Mesothelial cell of epicardium (in vitro differentiated cells): Measurements from ENCODE around the gene HIGD1B. TPM values are rescaled to one million over a fixed set of nuclear protein-coding genes. Genes with fewer than 3 reads are reported as not detected.
A peak's percentile ranks its signal among the peaks of the same experiment; 100 is the strongest.

Experiments used
- DNase-seq, 2 experiments: peaks; one replicate each; pipeline ENCODE4 v3.0.0; 2021; ENCODE audit warnings: low spot score in 2 of 2; ENCODE audit not compliant: unreplicated experiment in 2 of 2
- H3K27ac Mint-ChIP-seq: 2 replicates; pipeline ENCODE4 v1.8.0; 2021; ENCODE audit warnings: mixed read lengths
- H3K27me3 Mint-ChIP-seq: 2 replicates; pipeline ENCODE4 v1.8.0; 2021; ENCODE audit warnings: low read depth, mixed read lengths
- H3K36me3 Mint-ChIP-seq: 2 replicates; pipeline ENCODE4 v1.8.0; 2021; ENCODE audit warnings: mixed read lengths
- H3K4me1 Mint-ChIP-seq: 2 replicates; pipeline ENCODE4 v1.8.0; 2021; ENCODE audit warnings: mixed read lengths
- H3K4me3 Mint-ChIP-seq: 2 replicates; pipeline ENCODE4 v1.8.0; 2021; ENCODE audit warnings: mild to moderate bottlenecking, moderate library complexity, mixed read lengths
- H3K9me3 Mint-ChIP-seq: 2 replicates; pipeline ENCODE4 v1.8.0; 2021; ENCODE audit warnings: mixed read lengths
- CTCF ChIP-seq: fragments of 200-600 bp; sonication (generic); IDR thresholded peaks from one replicate; pipeline ENCODE4 v1.5.0; 2021; ENCODE audit warnings: antibody characterized with exemption; ENCODE audit not compliant: unreplicated experiment
- total RNA-seq: library from RNA; stranded (reverse); gene quantifications from 3 replicates; pipeline ENCODE4 v1.2.1, GENCODE V29; 2021

The HIGD1B gene
- total RNA-seq, 1 donor from 2014 or later: not detected

- Mint-ChIP-seq H3K9me3 (no peaks in the 10 kb centered on the region), H3K4me1 (no peaks in the 10 kb centered on the region), H3K27me3 (no peaks in the 10 kb centered on the region), H3K4me3 (no peak overlapping the region), H3K27ac (no peak overlapping the region), H3K36me3 (peaks cover 35% of the 10 kb centered on the region)
- no peak for DNase-seq
- no peak for TF ChIP-seq CTCF
Observed at GRCh38 chr17:44863061-44863918, 15.6 kb downstream of the HIGD1B start.

- H3K27ac Mint-ChIP-seq: no peak overlapping the region
- DNase-seq: no peak
- no peaks in the 10 kb centered on the region for H3K27me3 Mint-ChIP-seq
- no peaks in the 10 kb centered on the region for H3K9me3 Mint-ChIP-seq
- no peak for TF ChIP-seq CTCF
- no peak overlapping the region for H3K4me3 Mint-ChIP-seq
- H3K36me3 Mint-ChIP-seq: peaks cover 29% of the 10 kb centered on the region
- no peaks in the 10 kb centered on the region for H3K4me1 Mint-ChIP-seq
Observed at GRCh38 chr17:44864831-44865230, 17.1 kb downstream of the HIGD1B start.

GRCh38 chr17:44865231-44865660 is 17.6 kb downstream of the HIGD1B start:
- H3K4me1 Mint-ChIP-seq: no peaks in the 10 kb centered on the region
- H3K36me3 Mint-ChIP-seq: peaks cover 30% of the 10 kb centered on the region
- DNase-seq: peak; percentile 53 to 78
- no peak overlapping the region for H3K4me3 Mint-ChIP-seq
- TF ChIP-seq CTCF: peak; percentile 95
- no peak overlapping the region for H3K27ac Mint-ChIP-seq
- H3K27me3 Mint-ChIP-seq: no peaks in the 10 kb centered on the region
- H3K9me3 Mint-ChIP-seq: no peaks in the 10 kb centered on the region

GRCh38 chr17:44865931-44866330 is 18.2 kb downstream of the HIGD1B start:
- no peak overlapping the region for H3K4me3 Mint-ChIP-seq
- no peaks in the 10 kb centered on the region for H3K9me3 Mint-ChIP-seq
- no peak overlapping the region for H3K27ac Mint-ChIP-seq
- no peak for TF ChIP-seq CTCF
- no peaks in the 10 kb centered on the region for H3K4me1 Mint-ChIP-seq
- H3K36me3 Mint-ChIP-seq: peaks cover 33% of the 10 kb centered on the region
- DNase-seq: no peak
- no peaks in the 10 kb centered on the region for H3K27me3 Mint-ChIP-seq

- no peaks in the 10 kb centered on the region for H3K9me3 Mint-ChIP-seq
- H3K4me1 Mint-ChIP-seq: no peaks in the 10 kb centered on the region
- H3K27ac Mint-ChIP-seq: no peak overlapping the region
- H3K27me3 Mint-ChIP-seq: no peaks in the 10 kb centered on the region
- no peak for TF ChIP-seq CTCF
- H3K36me3 Mint-ChIP-seq: peaks cover 36% of the 10 kb centered on the region
- no peak for DNase-seq
- H3K4me3 Mint-ChIP-seq: no peak overlapping the region
Observed at GRCh38 chr17:44867841-44868240, 20.2 kb downstream of the HIGD1B start.
